Activated CD4-positive, CD25-positive, alpha-beta regulatory T cell (primary cell): Measurements from ENCODE around the gene TAB3.

Experiments
- DNase-seq, 4 experiments: peaks; one replicate each; lab custom pipeline; 2025; lab: John Stamatoyannopoulos, UW

The TAB3 gene, protein sequence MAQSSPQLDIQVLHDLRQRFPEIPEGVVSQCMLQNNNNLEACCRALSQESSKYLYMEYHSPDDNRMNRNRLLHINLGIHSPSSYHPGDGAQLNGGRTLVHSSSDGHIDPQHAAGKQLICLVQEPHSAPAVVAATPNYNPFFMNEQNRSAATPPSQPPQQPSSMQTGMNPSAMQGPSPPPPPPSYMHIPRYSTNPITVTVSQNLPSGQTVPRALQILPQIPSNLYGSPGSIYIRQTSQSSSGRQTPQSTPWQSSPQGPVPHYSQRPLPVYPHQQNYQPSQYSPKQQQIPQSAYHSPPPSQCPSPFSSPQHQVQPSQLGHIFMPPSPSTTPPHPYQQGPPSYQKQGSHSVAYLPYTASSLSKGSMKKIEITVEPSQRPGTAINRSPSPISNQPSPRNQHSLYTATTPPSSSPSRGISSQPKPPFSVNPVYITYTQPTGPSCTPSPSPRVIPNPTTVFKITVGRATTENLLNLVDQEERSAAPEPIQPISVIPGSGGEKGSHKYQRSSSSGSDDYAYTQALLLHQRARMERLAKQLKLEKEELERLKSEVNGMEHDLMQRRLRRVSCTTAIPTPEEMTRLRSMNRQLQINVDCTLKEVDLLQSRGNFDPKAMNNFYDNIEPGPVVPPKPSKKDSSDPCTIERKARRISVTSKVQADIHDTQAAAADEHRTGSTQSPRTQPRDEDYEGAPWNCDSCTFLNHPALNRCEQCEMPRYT

DNA sequence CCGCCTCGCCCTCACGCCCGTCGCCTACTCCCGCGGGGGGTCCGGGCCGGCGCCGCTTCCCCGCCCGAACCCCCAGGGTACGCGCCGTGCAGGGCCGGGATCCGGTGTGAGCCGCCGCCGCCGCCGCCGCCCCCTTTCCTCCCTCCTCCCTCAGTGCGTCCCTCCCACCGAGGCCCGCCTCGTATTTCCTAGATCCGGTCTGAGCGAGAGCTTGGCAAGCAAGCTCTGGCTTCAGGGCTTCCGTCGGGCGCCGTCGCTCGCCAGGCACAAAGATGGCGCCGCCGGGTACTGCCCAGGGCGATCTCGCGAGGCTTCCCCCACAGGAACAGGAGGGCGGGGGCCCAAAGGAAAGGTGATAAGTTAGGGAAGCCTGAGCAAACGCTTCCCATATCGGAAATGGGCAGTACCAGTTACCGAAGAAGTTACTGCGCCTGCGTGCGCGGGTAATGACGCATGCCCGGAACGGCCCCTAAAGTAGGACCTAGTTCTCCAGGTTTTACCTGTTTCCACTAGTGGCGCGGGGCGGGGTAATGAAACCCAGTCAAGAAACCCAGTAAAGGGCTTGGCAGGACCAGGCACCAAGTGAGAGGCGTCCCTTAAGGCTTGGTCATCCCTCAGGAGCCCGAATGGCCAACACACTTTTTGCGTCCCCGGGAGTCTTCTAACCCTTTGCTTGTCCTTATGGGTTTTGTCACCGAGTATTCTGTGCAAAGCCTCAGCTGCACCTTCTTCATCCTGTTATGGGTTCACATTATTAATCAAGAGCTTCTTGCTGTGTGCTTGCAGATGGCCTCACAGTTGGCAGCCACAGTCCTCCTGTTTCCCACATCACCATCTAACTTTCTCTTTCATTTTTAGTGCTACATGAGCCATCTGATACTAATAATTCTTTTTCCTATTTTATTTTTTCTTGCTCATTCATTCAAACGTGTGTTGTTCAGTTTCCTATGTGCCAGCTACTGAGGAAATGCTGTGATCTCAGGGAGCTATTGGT is at the start of gene TAB3:
Gene TAB3, minus strand, starts transcription at position 108 of the 994 bp plus-strand sequence. CDS start 29,666 bp downstream, outside the sequence.
- peak; percentile 74 to 84 (median 81) for DNase-seq

DNA sequence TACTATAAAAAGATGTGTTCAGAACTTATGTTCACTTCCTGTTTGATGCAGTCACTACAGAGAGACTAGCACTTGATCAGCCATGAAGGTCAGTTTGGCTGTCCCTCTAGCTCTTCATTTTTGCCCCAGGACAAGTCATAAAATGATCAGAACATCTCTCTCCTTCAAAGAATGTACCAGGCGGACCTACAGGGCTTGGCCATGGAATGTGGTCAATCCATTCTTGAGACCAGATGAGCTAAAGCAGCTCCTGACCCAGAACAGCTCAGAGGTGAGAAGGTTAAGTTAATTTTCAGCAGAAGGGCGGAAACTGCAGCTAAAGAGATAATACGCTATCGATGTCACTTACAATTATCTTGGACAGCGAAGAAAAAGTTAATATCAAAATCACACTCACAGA is 49.2 kb upstream of the TAB3 start:
- DNase-seq: no peak

DNA sequence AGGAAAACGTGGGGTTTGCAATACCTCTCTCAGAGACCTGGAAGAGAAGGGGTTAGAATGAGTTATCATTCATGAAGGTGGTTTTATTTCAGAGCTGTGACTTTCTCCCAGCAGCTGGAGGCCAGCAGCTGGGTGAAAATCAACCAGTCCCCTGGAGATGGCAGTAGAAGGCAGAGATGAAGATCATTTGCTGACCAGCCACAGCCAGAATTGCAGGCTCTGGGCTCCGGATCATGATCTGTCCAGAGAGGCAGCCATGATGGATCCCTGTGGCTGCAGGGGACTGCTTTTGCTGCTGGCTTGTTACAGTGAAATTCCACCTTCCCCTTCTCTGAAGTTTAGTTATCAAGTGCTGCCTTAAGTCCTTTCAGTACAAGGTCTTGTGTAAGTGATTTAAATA is 46.9 kb upstream of the TAB3 start:
- no peak for DNase-seq

DNA sequence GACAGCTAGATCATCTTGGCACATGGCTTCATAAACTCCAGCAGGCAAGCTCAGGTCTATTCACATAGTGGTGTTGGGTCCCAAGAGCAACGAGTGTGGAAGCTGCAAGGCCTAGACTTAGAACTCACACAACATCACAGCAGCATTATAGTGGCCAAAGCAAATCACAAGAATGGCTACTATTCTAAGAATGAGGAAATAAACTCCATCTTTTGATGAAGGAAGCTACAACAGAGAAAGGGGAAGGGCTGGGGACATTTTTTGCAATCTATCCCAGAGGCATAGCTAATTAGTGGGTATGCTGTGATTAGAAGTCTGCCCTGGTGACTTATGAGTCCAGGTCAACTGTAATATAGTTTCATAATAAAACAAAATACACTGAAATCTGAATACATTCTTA is 42.9 kb upstream of the TAB3 start:
- no peak for DNase-seq

DNA sequence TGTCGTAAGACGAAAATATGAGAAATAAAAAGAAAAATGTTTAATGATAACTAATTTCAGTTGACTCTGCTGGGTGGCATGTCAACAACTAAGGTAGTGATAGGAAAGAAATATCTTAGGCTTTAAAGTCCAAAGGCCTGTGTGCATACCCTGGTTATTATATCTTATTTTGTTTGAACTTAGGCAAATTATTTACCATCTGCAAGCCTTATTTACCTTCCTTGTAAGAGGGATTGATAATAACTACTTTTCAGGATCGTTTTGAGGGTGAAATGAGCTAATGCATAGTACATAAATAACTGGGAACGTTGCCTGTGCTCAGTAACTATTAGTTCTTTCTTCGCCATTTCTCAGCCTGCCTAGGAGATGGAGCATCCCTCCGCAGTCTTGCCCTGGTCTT is 41.6 kb upstream of the TAB3 start:
- DNase-seq: no peak

DNA sequence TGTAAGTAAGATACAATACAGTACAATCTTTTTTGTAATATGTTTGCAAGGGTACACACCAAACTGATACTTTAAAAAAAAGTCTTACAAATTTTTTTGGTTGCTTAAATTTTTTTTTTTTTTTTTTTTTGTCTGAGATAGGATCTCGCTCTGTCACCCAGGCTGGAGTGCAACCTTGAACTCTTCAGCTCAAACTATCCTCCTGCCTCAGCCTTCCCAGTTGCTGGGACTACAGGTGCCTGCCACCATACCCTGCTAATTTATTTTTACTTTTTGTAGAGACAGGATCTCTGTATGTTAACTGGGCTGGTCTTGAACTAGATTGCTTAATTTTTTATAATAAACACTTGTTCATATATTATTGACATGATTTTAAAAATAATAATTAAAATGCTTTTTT is 41.1 kb upstream of the TAB3 start:
- no peak for DNase-seq

DNA sequence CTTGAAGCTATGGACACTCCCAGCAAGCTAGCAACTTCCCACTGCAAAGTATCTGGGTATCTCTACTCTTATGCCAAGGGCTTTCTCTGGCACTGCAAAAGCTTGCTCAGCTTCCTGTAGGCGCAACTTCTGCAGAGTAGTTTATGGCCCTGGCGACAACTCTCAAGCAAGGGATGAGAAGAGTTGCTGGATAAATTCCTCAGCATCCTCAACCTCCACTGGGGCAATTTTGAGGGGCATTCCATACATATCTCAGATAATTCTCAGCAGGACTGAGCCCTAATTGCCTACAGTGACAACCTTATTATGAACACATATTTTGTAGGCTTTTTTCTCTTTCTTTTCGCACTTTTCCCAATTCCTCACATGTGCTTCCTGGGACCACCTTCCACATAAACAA is 31.2 kb upstream of the TAB3 start:
- no peak for DNase-seq

DNA sequence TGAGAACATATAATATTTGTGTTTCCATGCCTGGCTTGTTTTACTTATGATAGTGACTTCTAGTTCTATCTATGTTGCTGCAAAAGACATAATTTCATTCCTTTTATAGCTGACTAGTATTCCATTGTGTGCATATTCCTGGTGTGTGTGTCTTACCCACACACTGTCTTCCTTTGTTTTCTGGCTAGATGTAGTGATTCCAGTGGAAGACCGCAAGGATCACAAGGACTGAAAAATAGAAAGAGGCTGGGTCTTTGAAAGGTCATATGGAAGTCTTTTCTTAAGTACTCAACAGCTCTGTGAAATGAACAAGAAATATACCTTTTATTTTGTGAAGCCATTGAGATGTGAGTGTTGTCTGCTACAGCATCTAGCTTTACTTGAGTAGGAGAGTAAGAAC is 29.4 kb upstream of the TAB3 start:
- DNase-seq: no peak

DNA sequence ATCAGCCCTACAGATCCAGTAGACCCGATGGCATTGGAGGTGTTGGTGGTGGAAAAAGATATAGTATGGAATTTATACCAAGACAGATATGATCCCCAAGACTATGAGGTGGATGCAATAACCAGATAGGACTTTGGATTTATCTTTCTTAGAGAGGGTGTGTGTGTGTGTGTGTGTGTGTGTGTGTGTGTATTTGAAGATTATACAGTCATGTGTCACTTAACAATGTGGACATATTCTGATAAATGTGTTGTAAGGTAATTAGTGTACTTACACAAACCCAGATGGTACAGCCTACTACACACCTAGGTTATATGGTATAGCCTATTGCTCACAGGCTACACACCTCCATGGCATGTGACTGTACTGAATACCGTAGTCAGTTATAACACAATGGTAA is 24.4 kb upstream of the TAB3 start:
- DNase-seq: no peak

DNA sequence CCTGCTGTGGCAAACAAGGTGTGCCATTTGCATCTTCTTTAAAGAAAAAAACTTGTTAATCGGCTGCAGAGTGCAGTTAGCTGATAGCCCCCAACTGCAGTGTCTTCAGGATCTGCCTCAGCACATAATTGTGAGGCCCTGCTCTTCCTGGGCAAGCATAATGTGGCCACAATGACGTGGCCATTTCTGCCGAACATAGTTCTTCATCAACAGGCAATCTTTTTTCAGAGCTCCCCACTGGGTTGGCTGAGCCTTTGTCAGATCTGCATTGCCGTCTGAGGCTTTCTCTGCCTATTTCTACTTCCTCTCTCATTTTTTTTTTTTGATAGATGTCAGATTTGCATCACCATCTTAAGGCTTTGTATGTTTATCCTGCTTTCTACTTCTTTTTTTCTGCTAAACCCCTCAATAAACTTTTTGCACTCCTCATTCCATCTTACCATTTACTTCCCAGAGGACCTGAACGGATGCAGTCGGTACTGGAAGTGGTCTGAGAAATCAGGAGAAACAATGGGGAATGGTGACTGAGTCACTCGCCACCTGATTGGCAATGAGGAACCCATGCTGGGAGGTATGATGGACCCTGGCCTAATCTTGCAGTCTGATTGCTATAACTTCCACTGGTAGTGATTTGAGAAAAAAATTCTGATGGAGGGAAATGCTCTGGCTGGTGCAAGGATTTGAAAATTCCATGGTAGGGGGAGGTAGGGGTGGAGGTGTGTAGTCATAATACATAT is 21.2 kb upstream of the TAB3 start:
- no peak for DNase-seq

DNA sequence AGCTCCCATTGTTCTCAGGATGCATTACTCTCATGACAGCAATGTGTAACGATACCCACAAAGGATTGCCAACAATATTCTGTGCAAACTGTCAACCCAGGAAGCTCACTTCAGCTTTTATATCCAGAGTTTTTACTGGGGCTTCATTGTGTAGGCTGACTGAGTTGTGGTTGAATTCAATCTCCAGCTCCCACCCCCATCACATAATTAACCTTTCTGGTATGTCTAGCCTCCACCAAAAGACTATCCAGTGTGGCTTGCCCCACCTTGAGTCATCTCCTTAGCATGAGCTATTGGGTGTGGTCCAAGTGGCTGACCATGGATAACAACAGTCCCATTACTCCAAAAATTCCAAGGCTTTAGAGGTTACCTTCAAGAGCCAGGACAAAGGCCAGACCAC is 17.7 kb upstream of the TAB3 start:
- no peak for DNase-seq

DNA sequence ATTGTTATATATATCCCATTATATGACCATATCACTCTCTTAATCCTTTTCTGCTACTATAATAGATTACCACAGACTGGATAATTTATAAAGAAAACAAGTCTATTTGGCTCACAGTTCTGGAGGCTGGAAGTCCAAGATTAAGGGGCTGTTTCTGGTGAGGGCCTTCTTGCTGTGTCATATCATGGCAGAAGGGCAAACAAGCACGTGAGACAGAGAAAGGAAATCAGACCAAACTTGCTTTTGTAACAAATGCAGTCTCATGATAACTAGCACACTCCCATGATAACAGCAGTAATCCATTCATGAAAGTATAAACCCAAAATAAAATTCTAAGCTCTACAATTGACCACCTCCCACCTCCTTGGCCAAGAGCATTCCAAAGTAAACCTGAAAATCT is 16.3 kb upstream of the TAB3 start:
- no peak for DNase-seq

DNA sequence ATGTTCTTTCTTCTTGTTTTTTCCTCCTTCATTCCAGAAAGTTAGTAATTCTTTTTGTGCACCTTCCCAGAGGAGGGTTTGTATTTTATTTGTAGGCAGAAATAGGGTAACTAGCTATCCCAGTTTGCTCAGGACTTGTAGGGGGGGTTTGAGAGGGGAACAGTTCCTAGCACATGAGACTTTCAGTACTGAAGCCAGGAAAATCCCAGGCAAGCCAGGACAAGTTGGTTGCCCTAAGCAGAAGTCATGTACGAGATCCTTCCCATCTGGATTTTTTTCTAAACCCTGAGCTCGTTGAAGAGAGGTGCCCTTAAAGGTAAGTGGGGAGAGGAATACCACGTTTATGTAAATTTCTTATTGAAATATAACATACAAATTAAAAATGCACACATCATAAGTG is 15.6 kb upstream of the TAB3 start:
- no peak for DNase-seq

DNA sequence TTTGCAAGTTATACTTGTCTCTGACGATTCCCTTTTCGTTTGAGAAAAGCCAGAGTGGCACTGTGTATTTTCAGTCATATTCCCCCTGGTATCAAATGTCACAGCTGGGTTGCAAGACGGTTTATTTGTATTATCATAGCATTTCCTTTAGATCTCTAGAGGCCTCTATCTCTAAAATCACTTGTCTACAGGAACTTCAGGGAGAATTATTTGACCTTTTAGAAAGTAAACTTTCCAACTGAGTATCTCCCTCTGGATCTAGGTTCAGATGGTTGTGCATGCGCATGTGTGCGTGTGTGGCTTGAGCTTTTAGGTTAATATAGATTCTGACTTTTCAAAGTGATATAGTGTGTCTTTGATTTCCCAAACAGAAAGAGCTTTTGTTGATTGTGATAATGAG is 15.1 kb upstream of the TAB3 start:
- no peak for DNase-seq

DNA sequence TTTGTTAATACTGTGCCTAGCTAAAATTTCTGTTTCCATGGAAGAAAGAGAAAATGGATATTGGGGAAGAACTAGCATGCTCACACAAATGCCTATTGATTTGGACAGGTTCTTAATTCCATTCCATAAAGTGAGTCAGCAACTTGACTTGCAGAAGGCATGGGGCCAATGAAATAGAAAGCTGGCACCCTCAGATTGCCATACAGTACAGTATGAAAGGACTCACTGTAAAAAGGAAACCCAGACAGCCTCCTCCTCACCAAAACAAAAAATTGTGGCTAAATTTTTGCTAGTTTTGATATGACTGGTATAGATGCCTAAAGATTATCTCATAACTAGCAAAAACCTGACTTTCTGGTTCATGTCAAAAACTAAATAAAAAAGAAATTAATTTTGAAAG is 11.2 kb upstream of the TAB3 start:
- DNase-seq: no peak

DNA sequence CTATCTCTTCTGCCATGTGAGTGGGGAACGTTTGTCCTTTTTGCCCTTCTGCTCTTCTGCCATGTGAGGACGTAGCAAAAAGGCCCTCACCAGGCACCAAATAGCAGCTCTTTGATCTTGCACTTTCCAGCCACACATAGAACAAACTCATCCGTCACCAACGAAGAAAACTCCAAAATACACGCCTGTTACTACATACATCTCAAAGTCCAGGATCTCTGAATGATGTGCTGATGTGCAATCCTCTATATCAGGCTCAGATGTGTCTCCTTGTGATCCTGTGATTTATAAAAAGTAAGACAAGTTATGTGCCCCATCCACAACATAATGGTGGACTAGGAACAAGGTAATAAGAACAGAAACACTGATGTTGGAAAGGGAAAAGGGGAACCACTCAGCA is 9.8 kb upstream of the TAB3 start:
- no peak for DNase-seq

DNA sequence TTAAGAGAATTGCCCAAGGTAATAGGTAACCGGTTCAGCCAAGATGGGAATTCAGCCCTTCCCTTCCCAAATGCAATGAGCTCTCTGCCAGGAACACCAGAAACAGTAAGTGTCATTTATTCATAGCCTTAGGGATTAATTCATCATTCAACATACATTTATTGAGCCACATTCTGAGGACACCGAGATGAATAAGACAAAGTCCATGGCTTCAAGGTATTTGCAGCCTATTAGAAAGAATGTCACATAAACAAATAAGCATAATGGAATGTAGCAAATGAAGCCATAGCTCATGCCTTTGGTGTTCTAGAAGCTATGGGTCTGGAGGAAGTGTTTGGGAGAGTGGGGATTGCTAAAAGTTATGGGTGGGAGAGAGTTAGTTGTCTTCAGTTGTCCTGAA is 6.3 kb upstream of the TAB3 start:
- DNase-seq: no peak

DNA sequence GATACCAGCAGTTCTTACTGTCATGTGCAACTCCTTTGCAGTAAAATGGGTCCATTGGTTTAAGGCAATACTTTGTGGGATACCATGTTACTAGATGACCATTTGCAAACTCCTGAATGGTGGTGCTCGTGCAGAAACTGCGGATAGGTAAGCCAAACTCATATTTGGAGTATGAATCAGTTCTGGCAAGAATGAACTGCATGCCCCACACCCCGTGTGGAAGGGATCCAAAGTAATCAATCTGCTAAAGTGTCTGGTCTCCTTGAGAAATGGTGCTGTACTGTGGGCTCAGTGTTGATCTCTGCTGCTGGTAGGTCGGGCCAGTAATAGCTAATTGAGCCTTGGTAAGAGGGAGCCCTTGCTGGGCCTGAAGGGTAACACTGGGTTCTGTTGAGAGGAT is 4.2 kb upstream of the TAB3 start:
- DNase-seq: no peak

DNA sequence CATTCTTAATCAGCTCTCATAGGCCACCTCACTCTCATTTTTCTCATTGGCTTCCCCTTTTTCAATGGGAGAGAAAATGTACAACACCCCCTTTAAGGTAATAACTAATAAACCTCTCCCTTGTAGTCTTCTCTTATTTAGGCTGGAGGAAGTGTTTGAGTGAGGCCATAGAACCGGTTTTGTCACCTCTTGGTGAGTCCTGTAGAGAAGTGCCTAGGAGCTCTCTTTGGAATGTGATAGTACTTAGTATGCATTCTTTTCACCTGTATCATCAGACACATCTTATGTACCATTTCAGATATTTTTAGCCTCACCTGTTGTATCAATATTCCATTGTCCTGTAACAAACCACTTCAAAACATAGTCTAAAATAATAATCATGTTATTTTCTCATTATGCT is 3.5 kb upstream of the TAB3 start:
- DNase-seq: no peak

DNA sequence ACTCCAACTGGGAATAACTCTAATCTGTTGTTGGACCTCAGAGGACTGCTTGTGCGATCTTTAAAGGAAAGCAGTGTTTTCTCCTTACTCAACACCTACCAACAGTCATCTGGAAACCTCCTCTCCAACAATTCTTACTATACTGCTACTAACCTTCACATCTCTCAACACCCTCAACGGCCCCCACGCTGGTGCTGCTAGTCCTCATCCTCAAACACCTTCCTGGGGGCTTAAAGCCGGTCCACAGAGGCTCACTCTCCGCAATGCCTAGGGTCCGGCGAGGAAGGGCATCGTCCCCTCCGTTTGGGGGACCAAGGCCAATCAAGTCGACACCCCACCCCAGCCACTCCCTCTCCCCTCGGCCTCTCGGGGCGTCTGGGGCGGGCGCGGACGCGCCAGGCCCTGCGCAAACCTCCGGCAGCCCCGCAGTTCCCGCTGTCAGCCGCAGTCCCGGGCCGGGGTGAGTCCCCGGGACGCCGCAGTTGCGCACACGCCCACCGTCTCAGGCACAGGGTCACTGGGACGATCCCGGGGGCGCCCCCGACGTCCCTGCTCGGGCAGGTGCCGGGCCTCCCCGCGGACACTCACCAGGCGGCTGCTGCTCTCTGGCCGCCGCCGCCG is 418 bp downstream of the TAB3 start:
- peak in 2 of 4 experiments; percentile 2 to 24 for DNase-seq

DNA sequence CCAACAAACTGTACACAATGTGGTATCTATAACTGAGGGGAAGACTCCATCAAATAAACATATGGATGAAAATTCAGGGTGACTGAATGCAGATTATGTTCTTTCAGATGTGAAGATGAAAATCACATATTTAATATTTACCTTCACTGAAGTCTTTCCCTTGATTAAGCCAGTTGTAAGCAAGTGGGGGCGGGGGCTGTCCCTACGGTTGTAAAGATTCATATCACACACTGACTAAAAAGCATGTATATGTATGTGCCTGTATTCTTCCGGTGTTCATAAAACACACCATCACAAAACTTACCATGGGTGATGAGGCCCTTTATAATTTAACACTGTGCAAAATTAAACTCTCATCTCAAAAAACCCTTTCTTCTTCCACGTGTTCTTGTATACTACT is 1.3 kb downstream of the TAB3 start:
- DNase-seq: peak in 1 of 4 experiments; percentile 6
